HG03280 (cell line): ENCODE measurements around the gene THAP7.

Experiments
- ATAC-seq: cut with Tn5 transposase; IDR thresholded peaks from one replicate; pipeline ENCODE4 v1.9.1; 2021; ENCODE audit warnings: mild to moderate bottlenecking, moderate library complexity; ENCODE audit not compliant: unreplicated experiment

Gene THAP7

GRCh38 chr22:20949698-20950183 lies 52.2 kb downstream of the THAP7 start:
- no peak for ATAC-seq
